Posterior vena cava (tissue), 2 donors: ENCODE data around the gene CA6. TPM values are rescaled to one million over a fixed set of nuclear protein-coding genes. Genes with fewer than 3 reads are reported as not detected.
"Not testable (repeated sequence)": the region's sequence is repeated elsewhere in the genome, so short reads cannot be mapped to it uniquely, and the experiment has no call there.

Source experiments
- DNase-seq: peaks from one replicate; pipeline ENCODE4 v3.0.0-alpha.2; 2020; ENCODE audit warnings: low spot score
- intact Hi-C, 2 donors: fragments of 100-400 bp; cut with DNase I; formaldehyde crosslinking; loops; one replicate each; pipeline versions ENCODE4 v1.14.1 to v1.14.2; 2022 to 2023
- total RNA-seq, 2 donors: library from RNA; stranded (reverse); fragmentation: NEBNext Ultra II Directional; extraction: Animal tissue kit (Norgen Biotek cat#: 25700); gene quantifications; one replicate each; pipeline ENCODE4 v1.2.1, GENCODE V29; 2021
- donor health status: DM: yes; HTN: yes; CAD: no.
- donor health status: DM: yes; HTN: yes; CAD: no.

The CA6 gene
- total RNA-seq, 2 donors from 2014 or later: not detected

DNA sequence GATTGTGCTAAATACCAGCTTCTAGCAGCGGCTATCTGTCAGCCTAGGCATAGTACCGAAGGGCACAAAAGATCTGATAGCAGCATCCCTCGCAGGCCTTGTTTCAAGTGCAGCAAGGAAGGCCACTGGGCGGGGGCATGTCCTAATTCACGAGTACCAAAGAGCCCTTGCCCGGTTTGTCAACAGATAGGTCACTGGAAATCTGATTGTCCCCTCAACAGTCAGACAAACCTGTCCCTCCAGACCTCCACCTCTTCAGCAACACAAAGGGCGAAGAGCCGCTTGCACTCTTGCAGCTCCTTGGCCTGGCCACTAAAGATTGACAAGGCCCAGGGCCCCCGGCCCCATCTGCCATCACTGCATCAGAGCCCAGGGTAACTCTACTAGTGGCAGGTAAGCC, 22.7 kb upstream of the CA6 start:
- intact Hi-C loops: no loop called here
- DNase-seq: no peak

- intact Hi-C loops: no loop called here
- no peak for DNase-seq
These were observed 20.3 kb upstream of the CA6 start for GRCh38 chr1:8925406-8925805.

DNA sequence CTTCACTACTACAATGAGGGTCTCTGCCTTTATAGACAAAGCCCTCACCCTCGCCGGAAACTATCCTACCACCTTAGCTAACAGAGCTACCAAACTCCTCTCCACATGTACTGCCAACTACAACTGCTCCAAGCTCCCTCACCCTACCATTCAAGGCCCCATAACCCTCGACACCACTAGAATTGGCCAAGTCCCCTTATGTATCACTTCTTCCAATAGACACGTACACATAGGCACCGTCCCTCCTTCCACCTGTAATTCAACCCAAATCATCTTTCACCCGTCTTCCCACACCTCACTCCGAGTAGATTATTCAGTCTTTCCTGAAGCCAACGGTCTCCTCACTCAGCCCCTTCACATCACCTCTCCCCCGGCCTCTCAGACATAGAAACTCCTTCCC, 19.7 kb upstream of the CA6 start:
- intact Hi-C loops: no loop called here

DNA sequence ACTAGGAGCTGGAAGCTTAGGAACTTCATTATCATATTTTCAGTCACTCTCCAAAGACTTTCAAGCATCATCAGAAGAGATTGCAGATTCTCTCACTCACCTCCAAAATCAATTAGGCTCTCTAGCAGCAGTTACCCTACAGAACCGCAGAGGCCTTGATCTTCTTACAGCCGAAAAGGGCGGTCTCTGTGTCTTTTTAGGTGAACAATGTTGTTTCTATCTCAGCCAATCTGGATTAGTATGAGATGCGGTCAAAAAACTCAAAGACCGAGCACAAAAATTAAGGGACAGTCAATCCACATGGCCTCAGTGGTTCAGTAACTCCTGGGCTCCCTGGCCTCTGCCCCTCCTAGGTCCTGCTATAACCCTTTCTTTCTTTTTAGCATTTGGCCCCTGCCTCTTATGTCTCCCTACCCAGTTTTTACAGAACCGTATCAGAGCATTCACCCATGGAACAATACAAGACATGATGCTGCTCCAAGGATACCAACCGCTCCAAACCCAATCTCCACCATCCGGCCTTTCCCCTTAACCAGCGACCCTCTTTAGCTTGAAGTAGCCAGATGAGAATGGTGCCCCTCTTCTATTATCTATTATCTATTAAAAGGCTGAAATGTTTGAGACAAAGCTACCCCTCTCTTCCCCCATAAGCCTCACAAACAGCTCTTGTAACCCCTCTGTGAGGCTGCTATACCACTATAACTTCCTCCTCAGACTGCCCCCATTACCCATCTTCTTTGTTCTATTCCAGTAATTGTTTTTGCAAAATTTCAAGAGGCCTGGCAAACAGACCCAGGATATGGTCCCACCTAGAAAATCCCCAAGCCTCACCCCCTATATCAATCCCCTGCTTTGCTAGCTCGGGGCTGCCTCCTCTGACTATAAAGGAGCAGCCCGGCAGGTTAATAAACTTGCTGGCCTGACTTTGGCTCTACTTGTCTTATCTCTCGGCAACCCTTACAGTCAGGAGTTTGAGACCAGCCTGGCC, 18.7 kb upstream of the CA6 start:
- intact Hi-C loops: no loop called here
- DNase-seq: no peak

More for the DNA sequence above, 19.7 kb upstream of the CA6 start:
- no peak for DNase-seq

DNA sequence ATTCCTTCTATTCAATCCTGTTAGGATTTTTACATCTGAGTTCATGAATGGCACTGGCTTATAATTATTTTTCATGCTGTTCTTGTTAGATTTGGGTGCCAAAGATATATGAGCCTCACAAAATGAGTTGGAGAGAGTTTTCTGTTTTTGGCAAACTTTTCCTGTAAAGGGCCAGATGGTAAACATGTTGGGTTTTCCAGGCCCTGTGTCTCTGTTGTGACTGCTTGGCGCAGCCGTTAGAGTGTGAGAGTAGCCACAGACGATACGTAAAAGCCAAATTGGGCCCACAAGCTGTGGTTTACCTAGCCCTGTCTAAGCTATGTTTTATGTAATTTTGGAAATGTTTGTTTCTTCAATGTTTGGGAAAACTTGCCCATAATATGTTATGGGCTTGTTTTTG, 15.6 kb upstream of the CA6 start:
- intact Hi-C loops: no loop called here
- no peak for DNase-seq

- DNase-seq: peak; percentile 25
These were observed 8.6 kb upstream of the CA6 start for GRCh38 chr1:8937051-8937450.

DNA sequence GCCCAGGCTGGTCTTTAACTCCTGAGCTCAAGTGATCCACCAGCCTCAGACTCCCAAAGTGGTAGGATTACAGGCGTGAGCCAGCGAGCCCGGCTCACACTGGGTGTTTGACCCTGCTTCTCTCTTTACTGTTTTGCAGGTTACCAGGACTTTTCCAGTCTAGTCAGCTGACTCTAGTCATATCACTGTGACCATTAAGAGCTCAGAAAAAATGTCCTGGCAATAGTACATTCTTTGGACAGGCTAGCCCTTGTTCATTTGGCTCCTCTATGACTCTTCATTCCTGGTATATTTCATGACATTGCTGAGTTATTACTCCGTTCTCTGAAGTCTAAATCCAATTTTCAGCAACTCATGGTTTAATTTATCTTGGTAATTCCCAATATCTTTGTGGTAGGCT, 8.0 kb upstream of the CA6 start:
- intact Hi-C loops: no loop called here
- peak; percentile 17 for DNase-seq

More at GRCh38 chr1:8937051-8937450, 8.6 kb upstream of the CA6 start:
- intact Hi-C loops: not testable (repeated sequence)

DNA sequence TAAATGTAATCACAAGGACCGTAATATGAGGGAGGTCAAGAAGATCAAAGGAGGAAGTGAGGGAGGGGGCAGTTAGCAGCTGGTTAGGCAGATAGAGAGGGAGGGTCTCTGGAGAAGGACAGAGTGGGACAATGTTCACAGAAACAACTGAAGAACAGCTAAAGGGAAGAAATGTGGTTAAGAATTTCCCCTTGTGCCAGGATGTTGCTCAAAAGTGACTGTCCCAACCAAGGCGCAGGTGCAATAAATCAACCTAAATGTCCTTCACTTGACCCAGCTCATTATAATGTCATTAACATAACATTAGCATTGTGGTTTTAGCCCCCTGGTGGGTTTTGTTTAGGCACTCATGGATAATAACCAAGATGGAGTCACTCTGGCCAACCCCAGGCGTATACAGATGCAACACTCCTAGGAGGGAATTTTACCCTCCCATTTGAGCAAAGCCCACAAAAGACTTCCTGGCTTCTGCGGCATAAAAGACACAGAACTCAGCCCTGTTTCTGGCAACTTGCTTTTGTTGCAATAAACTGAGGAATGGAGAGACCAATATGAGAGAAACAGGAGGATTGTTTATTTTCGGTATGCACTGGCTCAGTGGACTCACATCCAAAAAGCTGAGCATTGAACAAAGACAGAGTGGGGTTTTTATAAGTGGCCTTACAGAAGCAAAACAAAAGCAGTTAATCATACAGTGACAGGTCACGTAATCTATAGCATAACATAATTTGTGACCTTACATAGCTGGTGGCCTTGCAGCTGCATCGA, 7.3 kb upstream of the CA6 start:
- no peak for DNase-seq
- intact Hi-C loops: no loop called here

DNA sequence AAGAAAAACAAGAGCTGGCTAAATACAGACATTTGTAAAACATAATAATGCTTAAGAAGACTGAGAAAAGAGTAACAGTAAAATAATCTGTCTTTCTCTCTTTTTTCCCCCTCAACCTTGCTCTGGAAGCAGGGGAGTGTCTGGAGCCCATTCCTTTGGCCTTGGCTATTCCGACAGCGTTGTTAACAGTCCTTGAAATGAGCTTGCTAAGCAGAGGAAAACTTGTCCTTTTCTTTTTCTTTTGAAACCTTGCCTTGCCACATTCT, 6.7 kb upstream of the CA6 start:
- no peak for DNase-seq
- intact Hi-C loops: no loop called here

GRCh38 chr1:8939362-8939995, 6.2 kb upstream of the CA6 start:
- intact Hi-C loops: no loop called here
- no peak for DNase-seq

- intact Hi-C loops: no loop called here
- DNase-seq: no peak
These were observed 3.8 kb upstream of the CA6 start for GRCh38 chr1:8941906-8942305.

GRCh38 chr1:8943498-8944405, 1.9 kb upstream of the CA6 start:
- DNase-seq: no peak
- intact Hi-C loops: no loop called here

- intact Hi-C loops: no loop called here
- no peak for DNase-seq
These were observed 1.5 kb downstream of the CA6 start for GRCh38 chr1:8947127-8947691.

- intact Hi-C loops: no loop called here
- peak; percentile 32 for DNase-seq
These were observed 4.6 kb downstream of the CA6 start for GRCh38 chr1:8950309-8950708.

- intact Hi-C loops: no loop called here
- no peak for DNase-seq
These were observed 5.6 kb downstream of the CA6 start for GRCh38 chr1:8951231-8951630.

DNA sequence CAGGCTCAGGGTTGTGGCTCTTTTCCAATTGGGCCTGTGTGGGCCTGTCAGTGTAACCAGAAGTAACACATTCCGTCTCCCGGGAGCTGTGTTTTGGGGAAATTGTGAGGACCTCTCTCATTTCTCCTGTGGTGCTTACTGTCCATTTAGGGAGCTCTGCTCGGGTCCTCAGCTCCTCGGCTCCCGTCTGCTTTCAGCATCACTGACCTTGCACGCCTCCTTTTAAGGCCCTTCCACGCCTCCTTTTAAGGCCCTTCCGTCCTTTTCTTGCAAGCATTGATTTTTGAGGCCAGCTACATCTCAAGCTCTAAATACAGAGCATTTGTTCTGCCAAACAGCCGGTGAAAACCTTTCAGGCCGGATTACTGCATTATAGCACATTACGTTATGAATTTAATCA, 9.7 kb downstream of the CA6 start:
- intact Hi-C loops: no loop called here
- DNase-seq: no peak

DNA sequence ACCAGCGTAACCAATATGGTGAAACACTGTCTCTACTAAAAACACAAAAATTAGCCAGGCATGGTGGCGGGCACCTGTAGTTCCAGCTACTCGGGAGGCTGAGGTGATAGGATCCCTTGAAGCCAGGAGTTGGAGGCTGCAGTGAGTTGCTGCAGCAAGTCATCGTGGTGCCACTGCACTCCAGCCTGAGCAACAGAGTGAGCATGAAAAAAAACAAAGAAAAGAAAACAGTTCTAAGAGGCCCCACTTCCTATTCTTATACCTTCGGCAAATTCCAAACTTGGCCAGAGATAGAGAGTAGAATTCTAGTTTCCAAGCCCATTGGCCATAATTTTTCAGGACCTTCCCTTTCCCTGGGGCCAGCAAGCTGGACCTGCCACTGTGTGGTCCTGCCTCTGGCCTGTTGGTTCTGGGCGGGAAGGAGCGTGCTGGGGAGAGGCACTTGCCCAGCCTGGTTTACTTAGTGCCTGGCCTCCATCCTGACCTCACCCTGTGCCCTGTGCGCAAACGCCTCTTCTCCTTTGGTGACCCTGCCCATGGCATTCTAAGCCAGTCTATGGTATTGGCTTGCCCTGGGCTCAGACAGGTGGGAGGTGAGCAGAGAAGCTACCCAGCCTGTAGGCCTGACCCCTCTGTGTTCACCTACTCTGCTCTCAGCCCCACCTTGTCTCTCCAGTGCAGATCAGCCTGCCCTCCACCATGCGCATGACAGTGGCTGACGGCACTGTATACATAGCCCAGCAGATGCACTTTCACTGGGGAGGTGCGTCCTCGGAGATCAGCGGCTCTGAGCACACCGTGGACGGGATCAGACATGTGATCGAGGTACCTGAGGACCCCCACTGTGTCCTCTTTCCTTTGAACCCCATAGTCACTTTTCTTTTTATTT, 11.0 kb downstream of the CA6 start:
- intact Hi-C loops: no loop called here
- no peak for DNase-seq
